ENCODE data around the gene SEMA6D. TPM values are rescaled to one million over a fixed set of nuclear protein-coding genes. Genes with fewer than 3 reads are reported as not detected.
"Not testable (repeated sequence)": the region's sequence is repeated elsewhere in the genome, so short reads cannot be mapped to it uniquely, and the experiment has no call there.

The SEMA6D gene
- total and polyA plus RNA-seq, 2 donors (not counting 1 experiment from before 2014, with no cell fraction given): 2.4 to 13.4 TPM

DNA sequence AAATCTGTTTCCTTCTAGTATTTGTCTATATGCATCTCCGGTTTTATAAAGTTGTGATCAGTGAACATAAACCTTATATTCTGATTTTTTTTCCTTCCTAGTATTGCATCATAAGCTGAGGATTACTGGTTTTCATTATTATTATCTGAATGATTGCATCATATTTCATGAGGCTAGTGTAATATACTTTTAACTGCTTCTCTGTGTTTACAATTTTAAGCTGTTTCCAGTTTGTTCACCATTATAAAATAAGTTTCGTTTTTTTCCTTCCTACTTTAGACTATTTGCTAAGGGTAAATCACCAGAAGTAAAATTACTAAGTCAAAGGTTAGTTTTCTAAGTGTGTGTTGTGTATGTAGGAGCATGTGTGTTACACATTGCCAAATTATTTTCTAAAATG lies 20.2 kb downstream of the SEMA6D start:
- H3K4me3 ChIP-seq (replicated peaks in 1 of 4; ENCODE audit: control extremely low read depth in 1 of 4, insufficient read depth in 1 of 4, low read depth in 3 of 4, low read length in 4 of 4): no peak overlapping the region
- DNase-seq (ENCODE audit: low read depth in 2 of 2): peak in 1 of 2 donors; percentile 81
- H2AFZ ChIP-seq (ENCODE audit: low read length): no peak overlapping the region
- no peaks in the 10 kb centered on the region for H3K36me3 ChIP-seq (ENCODE audit: control insufficient read depth, insufficient read depth, low read length)
- TF ChIP-seq, protein P1, sequence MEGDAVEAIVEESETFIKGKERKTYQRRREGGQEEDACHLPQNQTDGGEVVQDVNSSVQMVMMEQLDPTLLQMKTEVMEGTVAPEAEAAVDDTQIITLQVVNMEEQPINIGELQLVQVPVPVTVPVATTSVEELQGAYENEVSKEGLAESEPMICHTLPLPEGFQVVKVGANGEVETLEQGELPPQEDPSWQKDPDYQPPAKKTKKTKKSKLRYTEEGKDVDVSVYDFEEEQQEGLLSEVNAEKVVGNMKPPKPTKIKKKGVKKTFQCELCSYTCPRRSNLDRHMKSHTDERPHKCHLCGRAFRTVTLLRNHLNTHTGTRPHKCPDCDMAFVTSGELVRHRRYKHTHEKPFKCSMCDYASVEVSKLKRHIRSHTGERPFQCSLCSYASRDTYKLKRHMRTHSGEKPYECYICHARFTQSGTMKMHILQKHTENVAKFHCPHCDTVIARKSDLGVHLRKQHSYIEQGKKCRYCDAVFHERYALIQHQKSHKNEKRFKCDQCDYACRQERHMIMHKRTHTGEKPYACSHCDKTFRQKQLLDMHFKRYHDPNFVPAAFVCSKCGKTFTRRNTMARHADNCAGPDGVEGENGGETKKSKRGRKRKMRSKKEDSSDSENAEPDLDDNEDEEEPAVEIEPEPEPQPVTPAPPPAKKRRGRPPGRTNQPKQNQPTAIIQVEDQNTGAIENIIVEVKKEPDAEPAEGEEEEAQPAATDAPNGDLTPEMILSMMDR (conservative IDR thresholded peaks at IDR 0.05 in 1 of 2, IDR thresholded peaks at IDR 0.05 in 1 of 2; ENCODE audit: low read depth in 1 of 2, low read length in 2 of 2): no peak
- peaks cover 2% of the 10 kb centered on the region for H3K4me1 ChIP-seq (ENCODE audit: control insufficient read depth, extremely low read depth, insufficient read depth, low read length)
- no peak overlapping the region for H3K4me2 ChIP-seq (ENCODE audit: extremely low read depth, insufficient read depth, low read length)
- no peaks in the 10 kb centered on the region for H3K27me3 ChIP-seq (ENCODE audit: control insufficient read depth, insufficient read depth, low read length)
- H4K20me1 ChIP-seq (ENCODE audit: control insufficient read depth, extremely low read depth, insufficient read depth, low read length): no peaks in the 10 kb centered on the region
- no peaks in the 10 kb centered on the region for H3K9me3 ChIP-seq (ENCODE audit: control insufficient read depth, insufficient read depth, low read depth, low read length)
- H3K9ac ChIP-seq (ENCODE audit: insufficient read depth, low read length): no peak overlapping the region
- H3K79me2 ChIP-seq (ENCODE audit: control insufficient read depth, insufficient read depth, low read length): no peaks in the 10 kb centered on the region
- no peak overlapping the region for H3K27ac ChIP-seq (ENCODE audit: insufficient read depth, low read length)

DNA sequence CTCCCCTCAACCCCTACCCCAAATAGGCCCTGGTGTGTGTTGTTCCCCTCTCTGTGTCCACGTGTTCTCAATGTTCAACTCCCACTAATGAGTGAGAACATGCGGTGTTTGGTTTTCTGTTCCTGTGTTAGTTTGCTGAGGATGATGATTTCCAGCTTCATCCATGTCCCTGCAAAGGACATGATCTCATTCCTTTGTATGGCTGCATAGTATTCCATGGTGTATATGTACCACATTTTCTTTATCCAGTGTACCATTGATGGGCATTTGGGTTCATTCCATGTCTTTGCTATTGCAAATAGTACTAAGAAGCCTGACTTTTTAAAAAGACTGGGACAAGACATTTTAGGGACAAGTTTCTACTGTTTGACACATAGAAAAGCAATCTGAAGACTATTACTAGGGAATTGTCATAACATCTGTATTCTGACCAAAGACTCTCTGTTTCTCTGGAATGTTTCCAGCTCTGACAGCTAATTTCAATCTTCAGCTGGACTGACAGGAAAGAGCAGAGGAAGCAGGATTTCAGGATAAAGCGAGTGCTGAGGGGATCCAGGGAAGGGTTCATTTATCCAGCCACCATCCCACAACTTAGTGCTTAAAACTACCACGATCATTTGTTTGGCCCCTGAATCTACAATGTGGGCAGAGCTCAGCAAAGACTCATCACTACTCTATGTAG lies 21.0 kb downstream of the SEMA6D start:
- H2AFZ ChIP-seq (ENCODE audit: low read length); H3K9me3 ChIP-seq (ENCODE audit: control insufficient read depth, insufficient read depth, low read depth, low read length); H3K4me1 ChIP-seq (ENCODE audit: control insufficient read depth, extremely low read depth, insufficient read depth, low read length); H3K4me3 ChIP-seq (replicated peaks in 1 of 4; ENCODE audit: control extremely low read depth in 1 of 4, insufficient read depth in 1 of 4, low read depth in 3 of 4, low read length in 4 of 4); H4K20me1 ChIP-seq (ENCODE audit: control insufficient read depth, extremely low read depth, insufficient read depth, low read length); H3K36me3 ChIP-seq (ENCODE audit: control insufficient read depth, insufficient read depth, low read length); H3K27me3 ChIP-seq (ENCODE audit: control insufficient read depth, insufficient read depth, low read length); H3K27ac ChIP-seq (ENCODE audit: insufficient read depth, low read length); H3K79me2 ChIP-seq (ENCODE audit: control insufficient read depth, insufficient read depth, low read length); H3K9ac ChIP-seq (ENCODE audit: insufficient read depth, low read length); H3K4me2 ChIP-seq (ENCODE audit: extremely low read depth, insufficient read depth, low read length): not testable (repeated sequence)
- peak in 1 of 2 donors; percentile 24 for DNase-seq (ENCODE audit: low read depth in 2 of 2)

DNA sequence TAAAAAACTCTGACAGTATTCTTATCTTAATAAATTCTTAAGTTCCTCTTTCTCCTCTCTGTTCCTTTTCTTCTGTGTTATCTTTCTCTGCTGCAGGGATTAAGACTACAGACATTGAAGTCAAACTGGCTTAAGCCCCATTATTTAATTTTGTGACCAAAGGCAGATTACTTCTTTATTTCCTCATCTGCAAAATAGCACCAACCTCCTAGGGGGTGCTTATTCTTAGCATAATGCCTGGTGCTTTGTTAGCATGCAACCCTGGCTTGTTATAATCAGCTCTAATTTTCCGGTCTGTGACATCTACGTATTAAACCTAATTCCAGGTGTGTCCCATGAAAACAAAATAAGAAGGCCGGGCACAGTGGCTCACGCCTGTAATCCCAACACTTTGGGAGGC lies 23.8 kb downstream of the SEMA6D start:
- Histone ChIP-seq H3K27ac (ENCODE audit: insufficient read depth, low read length) (no peak overlapping the region), H3K79me2 (ENCODE audit: control insufficient read depth, insufficient read depth, low read length) (no peaks in the 10 kb centered on the region), H3K36me3 (ENCODE audit: control insufficient read depth, insufficient read depth, low read length) (no peaks in the 10 kb centered on the region), H3K4me1 (ENCODE audit: control insufficient read depth, extremely low read depth, insufficient read depth, low read length) (peaks cover 2% of the 10 kb centered on the region), H2AFZ (ENCODE audit: low read length) (no peak overlapping the region), H3K9me3 (ENCODE audit: control insufficient read depth, insufficient read depth, low read depth, low read length) (no peaks in the 10 kb centered on the region), H3K4me3 (replicated peaks in 1 of 4; ENCODE audit: control extremely low read depth in 1 of 4, insufficient read depth in 1 of 4, low read depth in 3 of 4, low read length in 4 of 4) (no peak overlapping the region), H3K4me2 (ENCODE audit: extremely low read depth, insufficient read depth, low read length) (no peak overlapping the region), H3K9ac (ENCODE audit: insufficient read depth, low read length) (no peak overlapping the region), H4K20me1 (ENCODE audit: control insufficient read depth, extremely low read depth, insufficient read depth, low read length) (no peaks in the 10 kb centered on the region), H3K27me3 (ENCODE audit: control insufficient read depth, insufficient read depth, low read length) (no peaks in the 10 kb centered on the region)
- no peak for TF ChIP-seq EZH2 (IDR thresholded peaks at IDR 0.05; ENCODE audit: low read length, missing control alignments)
- TF ChIP-seq, protein P1 (conservative IDR thresholded peaks at IDR 0.05 in 1 of 2, IDR thresholded peaks at IDR 0.05 in 1 of 2; ENCODE audit: low read depth in 1 of 2, low read length in 2 of 2): no peak
- no peak for DNase-seq (ENCODE audit: low read depth in 2 of 2)
